Lower lobe of right lung (tissue), 2 donors: ENCODE results near the gene BCORL1. TPM values are rescaled to one million over a fixed set of nuclear protein-coding genes. Genes with fewer than 3 reads are reported as not detected.

ENCODE experiments used
- ATAC-seq, 2 donors: fragments of 200-7000 bp; cut with Tn5 transposase; one replicate each; pipeline ENCODE4 v1.9.1; 2020 to 2022; ENCODE audit warnings: mild to moderate bottlenecking in 2 of 2, moderate library complexity in 2 of 2
- DNase-seq: peaks from one replicate; pipeline ENCODE4 v3.0.0-alpha.2; 2020
- H3K27ac ChIP-seq: fragments of 200-600 bp; one replicate; pipeline ENCODE4 v1.8.0; 2022
- H3K27me3 ChIP-seq: fragments of 200-600 bp; one replicate; pipeline ENCODE4 v1.8.0; 2022; ENCODE audit warnings: low read depth
- H3K36me3 ChIP-seq: fragments of 200-600 bp; one replicate; pipeline ENCODE4 v1.8.0; 2022; ENCODE audit warnings: mild to moderate bottlenecking
- H3K4me1 ChIP-seq: fragments of 200-600 bp; one replicate; pipeline ENCODE4 v1.8.0; 2022
- H3K4me3 ChIP-seq: fragments of 200-600 bp; one replicate; pipeline ENCODE4 v1.8.0; 2022; ENCODE audit warnings: mild to moderate bottlenecking
- H3K9me3 ChIP-seq: fragments of 200-600 bp; one replicate; pipeline ENCODE4 v1.8.0; 2022
- CTCF ChIP-seq: fragments of 200-600 bp; IDR thresholded peaks from one replicate; pipeline ENCODE4 v1.8.0; 2022; ENCODE audit warnings: antibody characterized with exemption, mild to moderate bottlenecking
- intact Hi-C: fragments of 100-400 bp; cut with DNase I; formaldehyde crosslinking; loops from one replicate; pipeline ENCODE4 v1.11.0; 2022
- total RNA-seq: library from RNA; stranded (reverse); fragmentation: NEBNext Ultra II Directional; extraction: Animal tissue kit (Norgen Biotek cat#: 25700); gene quantifications from one replicate; pipeline ENCODE4 v1.2.1, GENCODE V29; 2021
- donor health status: DM: no; HTN: yes; CAD: no; lungs with severe emphysema.

The BCORL1 gene
- total RNA-seq, 1 donor from 2014 or later = 13.6 TPM

GRCh38 chrX:129998021-129998420 is 15.6 kb downstream of the BCORL1 start:
- Histone ChIP-seq H3K27me3 (no peaks in the 10 kb centered on the region), H3K9me3 (no peaks in the 10 kb centered on the region), H3K4me3 (no peak overlapping the region), H3K36me3 (no peaks in the 10 kb centered on the region), H3K4me1 (no peaks in the 10 kb centered on the region), H3K27ac (no peak overlapping the region)
- no peak for ATAC-seq
- no peak for TF ChIP-seq CTCF
- DNase-seq = no peak
- intact Hi-C loops = no loop called here

DNA sequence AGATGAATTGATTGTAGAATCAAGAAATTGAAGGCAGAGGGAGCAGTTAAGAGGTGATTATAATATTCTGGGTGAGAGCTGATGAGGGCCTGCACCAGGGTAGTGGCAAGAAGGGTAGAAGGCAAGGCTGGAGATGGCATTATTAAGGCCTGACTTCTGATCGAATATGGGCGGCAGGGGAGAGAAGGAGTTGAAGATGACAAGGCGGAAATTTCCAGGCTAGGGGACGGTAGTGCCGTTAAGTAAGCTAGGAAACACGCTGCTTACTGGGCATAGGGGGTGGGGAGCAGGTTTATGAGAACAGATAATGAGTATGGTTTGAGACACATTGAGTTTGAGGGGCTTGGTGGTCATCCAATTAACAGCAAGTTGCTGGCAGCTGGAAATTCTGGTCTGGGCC is 19.5 kb downstream of the BCORL1 start:
- TF ChIP-seq CTCF = no peak
- H3K4me3 ChIP-seq = no peak overlapping the region
- peaks cover 3% of the 10 kb centered on the region for H3K36me3 ChIP-seq
- no peaks in the 10 kb centered on the region for H3K4me1 ChIP-seq
- no peaks in the 10 kb centered on the region for H3K9me3 ChIP-seq
- intact Hi-C loops = no loop called here
- no peak for ATAC-seq
- DNase-seq = no peak
- H3K27me3 ChIP-seq = no peaks in the 10 kb centered on the region
- H3K27ac ChIP-seq = no peak overlapping the region

DNA sequence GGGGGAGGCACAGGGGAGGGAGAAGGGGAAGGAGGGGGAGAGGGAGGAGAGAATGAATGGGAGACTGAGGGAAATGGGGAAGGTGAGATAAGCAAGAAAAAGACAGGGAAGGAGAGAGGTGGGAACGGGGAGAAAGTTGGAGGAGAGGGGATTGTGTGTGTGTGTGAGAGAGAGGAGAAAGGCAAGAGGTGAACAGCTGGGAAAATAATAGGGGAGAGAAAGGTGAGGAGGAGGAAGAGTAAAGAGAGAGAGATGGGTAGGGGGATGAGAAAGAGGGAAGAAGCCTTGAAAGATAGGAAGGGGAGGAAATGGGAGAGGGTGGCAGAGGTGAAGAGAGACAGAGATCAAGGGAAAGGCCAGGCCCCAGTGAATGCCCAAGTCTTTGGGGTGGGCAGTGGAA is 20.1 kb downstream of the BCORL1 start:
- no peak for TF ChIP-seq CTCF
- Histone ChIP-seq H3K27ac (no peak overlapping the region), H3K4me1 (no peaks in the 10 kb centered on the region), H3K27me3 (no peaks in the 10 kb centered on the region), H3K36me3 (peaks cover 7% of the 10 kb centered on the region), H3K9me3 (no peaks in the 10 kb centered on the region), H3K4me3 (no peak overlapping the region)
- intact Hi-C loops = no loop called here
- DNase-seq (no peak), ATAC-seq (no peak)

DNA sequence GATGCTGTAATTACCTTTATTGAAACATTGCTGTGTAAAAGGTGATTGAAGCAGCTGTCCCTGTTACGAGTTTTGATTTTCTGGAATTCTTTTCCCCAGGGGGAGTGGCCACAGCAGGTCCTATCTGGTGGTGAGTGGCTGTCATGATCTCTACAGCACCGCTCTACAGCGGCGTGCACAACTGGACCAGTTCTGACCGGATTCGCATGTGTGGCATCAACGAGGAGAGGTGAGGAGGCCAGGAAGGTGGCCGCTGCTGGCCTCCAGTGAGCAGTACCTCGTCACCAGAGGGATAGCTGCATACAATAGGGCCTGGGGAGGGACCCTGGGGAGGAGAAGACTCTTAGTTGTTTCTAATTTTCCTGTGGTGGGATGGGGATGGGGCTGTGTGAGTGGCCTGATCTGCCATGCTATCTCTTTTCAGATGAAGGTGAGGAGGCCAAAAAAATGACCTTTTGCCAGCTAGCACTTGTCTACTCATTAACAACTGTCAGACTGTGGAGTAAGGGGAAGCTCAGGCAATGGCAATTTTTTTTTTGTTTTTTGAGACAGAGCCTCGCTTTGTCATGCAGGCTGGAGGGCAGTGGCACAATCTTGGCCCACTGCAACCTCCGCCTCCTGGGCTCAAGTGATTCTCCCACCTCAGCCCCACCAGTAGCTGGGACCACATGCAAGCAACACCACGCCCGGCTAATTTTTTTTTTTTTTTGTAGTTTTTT is 22.8 kb downstream of the BCORL1 start:
- H3K4me1 ChIP-seq = no peaks in the 10 kb centered on the region
- no peak overlapping the region for H3K4me3 ChIP-seq
- ATAC-seq (no peak), DNase-seq (no peak)
- TF ChIP-seq CTCF = no peak
- H3K36me3 ChIP-seq = peaks cover 7% of the 10 kb centered on the region
- H3K27ac ChIP-seq = no peak overlapping the region
- H3K27me3 ChIP-seq = no peaks in the 10 kb centered on the region
- H3K9me3 ChIP-seq = no peaks in the 10 kb centered on the region
- intact Hi-C loops = no loop called here

- no peaks in the 10 kb centered on the region for H3K9me3 ChIP-seq
- H3K36me3 ChIP-seq = peaks cover 24% of the 10 kb centered on the region
- no peak for TF ChIP-seq CTCF
- intact Hi-C loops = no loop called here
- DNase-seq (no peak), ATAC-seq (no peak)
- H3K27ac ChIP-seq = no peak overlapping the region
- H3K27me3 ChIP-seq = no peaks in the 10 kb centered on the region
- no peak overlapping the region for H3K4me3 ChIP-seq
- no peaks in the 10 kb centered on the region for H3K4me1 ChIP-seq
Measured at GRCh38 chrX:130009658-130010223, 27.3 kb downstream of the BCORL1 start.
